Loucy (cell line): ENCODE results near the gene CD28.
A peak's percentile ranks its signal among the peaks of the same experiment; 100 is the strongest.

ENCODE experiments used
- H2AFZ ChIP-seq: fragments of 200-600 bp; sonication (generic); 2 replicates; pipeline ENCODE4 v1.6.0; 2016; ENCODE audit warnings: antibody characterized with exemption, mild to moderate bottlenecking, low read length, moderate library complexity
- H3F3A ChIP-seq: fragments of 200-600 bp; 2 replicates; pipeline ENCODE4 v1.6.0; 2016; ENCODE audit warnings: antibody characterized with exemption, low read depth, mild to moderate bottlenecking
- H3K27me3 ChIP-seq: fragments of 200-600 bp; sonication (generic); 2 replicates; pipeline ENCODE4 v1.6.1; 2014; ENCODE audit warnings: low read length, mild to moderate bottlenecking; ENCODE audit not compliant: insufficient read depth, poor library complexity, severe bottlenecking
- H3K36me3 ChIP-seq: fragments of 200-600 bp; sonication (generic); 2 replicates; pipeline ENCODE4 v1.6.1; 2016; ENCODE audit warnings: low read length; ENCODE audit not compliant: insufficient read depth
- H3K4me1 ChIP-seq: fragments of 200-600 bp; sonication (generic); 2 replicates; pipeline ENCODE4 v1.5.1; 2014; ENCODE audit warnings: low read length, mild to moderate bottlenecking; ENCODE audit not compliant: insufficient read depth, poor library complexity, severe bottlenecking
- H3K4me2 ChIP-seq: fragments of 200-600 bp; sonication (generic); 2 replicates; pipeline ENCODE4 v1.6.0; 2014; ENCODE audit warnings: antibody characterized with exemption, low read length, low read depth, mild to moderate bottlenecking; ENCODE audit not compliant: poor library complexity, severe bottlenecking
- H3K4me3 ChIP-seq: fragments of 200-600 bp; sonication (generic); 2 replicates; pipeline ENCODE4 v1.5.1; 2014; ENCODE audit warnings: low read length, mild to moderate bottlenecking, mixed read lengths; ENCODE audit not compliant: poor library complexity, severe bottlenecking
- H3K79me2 ChIP-seq: fragments of 200-600 bp; sonication (generic); 2 replicates; pipeline ENCODE4 v1.6.1; 2014; ENCODE audit warnings: low read length; ENCODE audit not compliant: insufficient read depth
- H3K9ac ChIP-seq: fragments of 200-600 bp; sonication (generic); 2 replicates; pipeline ENCODE4 v1.6.0; 2014; ENCODE audit warnings: mild to moderate bottlenecking, low read depth, low read length, moderate library complexity; ENCODE audit not compliant: poor library complexity, severe bottlenecking
- H3K9me2 ChIP-seq: fragments of 200-600 bp; sonication (generic); replicated peaks from 2 replicates; pipeline ENCODE4 v1.6.1; 2016; ENCODE audit warnings: low read depth, low read length, mixed read lengths
- H3K9me3 ChIP-seq: fragments of 200-600 bp; sonication (generic); 2 replicates; pipeline ENCODE4 v1.6.1; 2014; ENCODE audit warnings: mild to moderate bottlenecking, antibody characterized with exemption, low read length, low read depth; ENCODE audit not compliant: insufficient read depth
- H4K20me1 ChIP-seq: fragments of 200-600 bp; sonication (generic); 2 replicates; pipeline ENCODE4 v1.6.0; 2014; ENCODE audit warnings: antibody characterized with exemption, low read length, mild to moderate bottlenecking; ENCODE audit not compliant: insufficient read depth, poor library complexity, severe bottlenecking
- CTCF ChIP-seq: fragments of 200-600 bp; sonication (generic); conservative IDR thresholded peaks from 2 replicates; pipeline ENCODE4 v1.5.1; 2014; ENCODE audit warnings: mild to moderate bottlenecking, antibody characterized with exemption, low read length
- EZH2phosphoT487 ChIP-seq: fragments of 200-600 bp; IDR thresholded peaks from 2 replicates; pipeline ENCODE4 v1.6.1; 2018; ENCODE audit warnings: antibody characterized with exemption, mild to moderate bottlenecking, moderate library complexity, borderline replicate concordance

Gene CD28

DNA sequence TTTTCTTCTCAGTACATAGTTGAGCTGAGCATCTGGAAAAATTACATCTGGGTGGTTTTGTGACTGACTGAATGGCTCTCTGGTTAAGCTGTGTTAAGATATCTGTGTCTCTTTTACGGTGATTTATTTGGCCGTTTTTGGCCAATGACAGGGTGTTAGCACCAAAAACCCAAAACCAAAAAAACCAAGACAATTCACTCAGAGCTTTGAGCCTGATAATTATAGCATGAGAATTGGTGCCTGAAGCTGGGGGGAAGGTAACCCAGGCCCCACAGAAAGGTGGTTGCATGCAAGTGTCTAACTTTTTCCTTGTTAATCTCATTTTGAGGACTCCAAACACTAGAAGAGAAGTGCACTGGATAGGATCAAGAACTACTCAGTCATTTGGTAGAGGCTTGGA is 4.5 kb downstream of the CD28 start:
- Histone ChIP-seq H3K9me2 (no peaks in the 10 kb centered on the region), H3F3A (no peaks in the 10 kb centered on the region), H2AFZ (no peak overlapping the region), H3K79me2 (peaks cover 71% of the 10 kb centered on the region), H4K20me1 (no peaks in the 10 kb centered on the region), H3K4me3 (peak overlapping the region; percentile 63), H3K4me1 (peaks cover 76% of the 10 kb centered on the region), H3K9ac (no peak overlapping the region), H3K36me3 (no peaks in the 10 kb centered on the region), H3K9me3 (no peaks in the 10 kb centered on the region), H3K4me2 (peak overlapping the region; percentile 47), H3K27me3 (no peaks in the 10 kb centered on the region)
- no peak for TF ChIP-seq CTCF
- no peak for TF ChIP-seq EZH2phosphoT487

DNA sequence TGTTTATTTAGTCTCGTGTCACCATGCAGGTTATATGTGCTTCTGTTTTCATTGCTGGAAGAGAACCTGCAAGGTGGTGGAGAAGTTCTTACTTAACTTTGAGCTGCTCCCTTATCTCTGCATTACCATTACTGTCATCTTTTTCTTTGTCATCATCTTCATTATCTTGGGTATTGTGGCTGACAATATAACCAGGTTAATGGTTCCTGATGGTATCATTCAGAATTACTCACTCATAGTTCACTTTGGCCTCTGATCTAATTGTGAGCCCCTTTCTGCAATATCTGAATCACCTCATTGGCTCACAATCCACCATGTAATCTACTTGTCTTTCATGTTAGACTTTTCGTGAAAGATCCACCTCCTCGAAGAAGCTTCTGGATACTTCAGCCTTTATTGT is 5.0 kb downstream of the CD28 start:
- no peaks in the 10 kb centered on the region for H3K9me3 ChIP-seq
- H2AFZ ChIP-seq = no peak overlapping the region
- H3F3A ChIP-seq = no peaks in the 10 kb centered on the region
- peaks cover 76% of the 10 kb centered on the region for H3K4me1 ChIP-seq
- no peak overlapping the region for H3K9ac ChIP-seq
- peaks cover 76% of the 10 kb centered on the region for H3K79me2 ChIP-seq
- no peaks in the 10 kb centered on the region for H3K27me3 ChIP-seq
- H3K4me3 ChIP-seq = no peak overlapping the region
- H4K20me1 ChIP-seq = no peaks in the 10 kb centered on the region
- H3K36me3 ChIP-seq = no peaks in the 10 kb centered on the region
- TF ChIP-seq EZH2phosphoT487 (no peak), CTCF (no peak)
- peak overlapping the region; percentile 47 for H3K4me2 ChIP-seq
- no peaks in the 10 kb centered on the region for H3K9me2 ChIP-seq

DNA sequence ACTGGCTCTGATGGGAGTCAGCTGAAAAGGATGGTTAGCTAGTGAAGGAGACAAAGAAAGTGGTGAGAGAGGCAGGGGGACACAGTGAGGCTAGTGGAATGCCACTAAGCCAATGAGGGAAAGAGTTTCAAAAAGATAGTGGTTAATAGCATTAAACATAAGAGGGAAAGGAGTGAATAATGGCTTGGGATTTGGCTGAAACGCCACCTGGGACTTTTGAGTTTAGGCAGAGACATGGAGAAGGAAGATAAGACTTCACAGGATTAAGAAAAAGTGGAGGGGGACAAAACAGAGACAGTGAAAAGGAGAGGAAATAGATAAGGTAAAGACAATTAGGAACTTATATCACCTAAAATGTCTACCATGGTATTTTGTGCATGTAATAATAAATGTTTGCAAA is 6.9 kb downstream of the CD28 start:
- H2AFZ ChIP-seq = peak overlapping the region; percentile 53
- no peaks in the 10 kb centered on the region for H3K36me3 ChIP-seq
- peak overlapping the region; percentile 9 for H3K4me3 ChIP-seq
- no peaks in the 10 kb centered on the region for H3K9me3 ChIP-seq
- H4K20me1 ChIP-seq = no peaks in the 10 kb centered on the region
- peaks cover 8% of the 10 kb centered on the region for H3F3A ChIP-seq
- peaks cover 75% of the 10 kb centered on the region for H3K4me1 ChIP-seq
- H3K9me2 ChIP-seq = no peaks in the 10 kb centered on the region
- peaks cover 66% of the 10 kb centered on the region for H3K79me2 ChIP-seq
- H3K9ac ChIP-seq = peak overlapping the region; percentile 30
- H3K4me2 ChIP-seq = peak overlapping the region; percentile 27
- TF ChIP-seq EZH2phosphoT487 (no peak), CTCF (no peak)
- H3K27me3 ChIP-seq = no peaks in the 10 kb centered on the region
